GM12872 (cell line): ENCODE data around the gene IQCB1.

Experiments used
- TF ChIP-seq, protein P1 (sequence below): IDR thresholded peaks from 3 replicates; pipeline ENCODE4 v1.5.1; 2011; ENCODE audit warnings: low read depth, mild to moderate bottlenecking, low read length, moderate library complexity; ENCODE audit not compliant: insufficient read depth

IQCB1 gene, protein sequence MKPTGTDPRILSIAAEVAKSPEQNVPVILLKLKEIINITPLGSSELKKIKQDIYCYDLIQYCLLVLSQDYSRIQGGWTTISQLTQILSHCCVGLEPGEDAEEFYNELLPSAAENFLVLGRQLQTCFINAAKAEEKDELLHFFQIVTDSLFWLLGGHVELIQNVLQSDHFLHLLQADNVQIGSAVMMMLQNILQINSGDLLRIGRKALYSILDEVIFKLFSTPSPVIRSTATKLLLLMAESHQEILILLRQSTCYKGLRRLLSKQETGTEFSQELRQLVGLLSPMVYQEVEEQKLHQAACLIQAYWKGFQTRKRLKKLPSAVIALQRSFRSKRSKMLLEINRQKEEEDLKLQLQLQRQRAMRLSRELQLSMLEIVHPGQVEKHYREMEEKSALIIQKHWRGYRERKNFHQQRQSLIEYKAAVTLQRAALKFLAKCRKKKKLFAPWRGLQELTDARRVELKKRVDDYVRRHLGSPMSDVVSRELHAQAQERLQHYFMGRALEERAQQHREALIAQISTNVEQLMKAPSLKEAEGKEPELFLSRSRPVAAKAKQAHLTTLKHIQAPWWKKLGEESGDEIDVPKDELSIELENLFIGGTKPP

DNA sequence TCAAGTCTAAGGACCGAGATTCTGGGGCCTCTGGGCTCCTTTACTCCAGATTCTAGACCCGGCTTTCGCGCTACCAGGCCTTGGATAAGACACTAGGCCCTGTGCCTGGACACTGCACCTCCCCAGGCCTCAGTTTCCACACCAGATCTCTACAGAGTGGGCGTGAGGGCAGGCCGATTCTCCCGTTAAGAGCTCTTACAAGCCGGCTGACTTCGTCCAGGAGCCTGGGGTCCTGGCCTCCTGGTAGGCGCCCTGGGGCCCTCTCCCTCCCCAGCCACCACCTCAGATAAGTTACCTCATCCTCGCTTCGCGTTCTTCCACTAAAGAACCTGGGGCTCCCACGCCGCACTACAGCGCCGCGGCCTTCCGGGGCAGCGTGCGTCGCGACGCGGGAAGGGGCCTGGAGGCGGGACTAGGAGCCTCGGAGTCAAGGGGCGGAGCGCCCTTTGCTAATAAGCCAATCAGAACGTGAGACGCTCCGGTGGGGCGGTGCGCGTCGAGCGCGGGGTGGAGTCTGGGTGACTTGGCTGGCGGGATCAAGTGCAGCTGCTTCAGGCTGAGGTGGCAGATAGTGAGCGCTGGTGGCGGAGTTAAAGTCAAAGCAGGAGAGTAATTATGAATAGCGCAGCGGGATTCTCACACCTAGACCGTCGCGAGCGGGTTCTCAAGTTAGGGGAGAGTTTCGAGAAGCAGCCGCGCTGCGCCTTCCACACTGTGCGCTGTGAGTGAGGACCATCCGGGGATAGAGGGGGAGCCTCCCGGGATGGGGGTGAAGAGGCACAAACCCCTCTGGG lies at the start of gene IQCB1, which contains the start of gene EAF2:
IQCB1 (minus strand) TSS at position 390 of the 794 bp plus-strand sequence. CDS start 6,100 bp downstream, outside the sequence.
EAF2 (plus strand) TSS at position 539 of the 794 bp plus-strand sequence; CDS start at position 616, 77 bp downstream.
- TF ChIP-seq, protein P1, sequence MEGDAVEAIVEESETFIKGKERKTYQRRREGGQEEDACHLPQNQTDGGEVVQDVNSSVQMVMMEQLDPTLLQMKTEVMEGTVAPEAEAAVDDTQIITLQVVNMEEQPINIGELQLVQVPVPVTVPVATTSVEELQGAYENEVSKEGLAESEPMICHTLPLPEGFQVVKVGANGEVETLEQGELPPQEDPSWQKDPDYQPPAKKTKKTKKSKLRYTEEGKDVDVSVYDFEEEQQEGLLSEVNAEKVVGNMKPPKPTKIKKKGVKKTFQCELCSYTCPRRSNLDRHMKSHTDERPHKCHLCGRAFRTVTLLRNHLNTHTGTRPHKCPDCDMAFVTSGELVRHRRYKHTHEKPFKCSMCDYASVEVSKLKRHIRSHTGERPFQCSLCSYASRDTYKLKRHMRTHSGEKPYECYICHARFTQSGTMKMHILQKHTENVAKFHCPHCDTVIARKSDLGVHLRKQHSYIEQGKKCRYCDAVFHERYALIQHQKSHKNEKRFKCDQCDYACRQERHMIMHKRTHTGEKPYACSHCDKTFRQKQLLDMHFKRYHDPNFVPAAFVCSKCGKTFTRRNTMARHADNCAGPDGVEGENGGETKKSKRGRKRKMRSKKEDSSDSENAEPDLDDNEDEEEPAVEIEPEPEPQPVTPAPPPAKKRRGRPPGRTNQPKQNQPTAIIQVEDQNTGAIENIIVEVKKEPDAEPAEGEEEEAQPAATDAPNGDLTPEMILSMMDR = 0 out of 3 replicates have a peak, but pooled peaks have one; percentile 1

DNA sequence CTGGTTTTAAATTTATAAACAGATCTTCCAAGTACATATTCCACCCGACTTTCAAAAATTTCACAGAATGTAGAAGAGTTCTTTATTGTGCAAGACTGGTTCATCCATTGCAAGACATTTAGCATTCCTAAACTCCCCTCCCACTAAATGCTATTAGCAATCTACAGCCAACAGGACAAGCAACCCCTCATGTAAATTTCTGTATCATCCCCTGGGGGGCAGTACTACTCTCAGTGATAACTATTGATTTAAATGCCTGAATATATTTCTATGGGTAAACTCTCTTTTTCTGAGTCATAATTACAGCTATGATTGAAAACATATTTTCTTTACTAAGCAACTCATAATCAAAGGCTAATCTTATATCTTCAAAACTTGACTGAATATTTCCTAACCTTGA lies 48.6 kb upstream of the IQCB1 start:
- TF ChIP-seq, protein P1 = peak; percentile 41; the same call in 1 of the 3 replicates

DNA sequence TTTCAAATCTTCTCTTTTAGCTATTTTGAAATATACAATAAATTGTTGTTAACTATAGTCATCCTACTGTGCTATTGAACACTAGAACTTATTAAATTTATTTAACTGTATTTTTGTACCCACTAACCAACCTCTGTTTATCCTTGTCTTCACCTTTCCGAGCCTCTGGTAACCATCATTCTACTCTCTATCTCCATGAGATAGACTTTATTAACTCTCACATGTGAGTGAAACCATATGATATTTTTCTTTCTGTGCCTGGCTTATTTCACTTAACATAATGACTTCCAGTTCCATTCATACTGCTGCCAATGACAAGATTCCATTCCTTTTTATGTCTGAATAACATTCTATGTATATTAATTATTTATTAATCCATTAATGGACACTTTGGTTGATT lies 43.6 kb upstream of the IQCB1 start:
- TF ChIP-seq, protein P1 = no peak

DNA sequence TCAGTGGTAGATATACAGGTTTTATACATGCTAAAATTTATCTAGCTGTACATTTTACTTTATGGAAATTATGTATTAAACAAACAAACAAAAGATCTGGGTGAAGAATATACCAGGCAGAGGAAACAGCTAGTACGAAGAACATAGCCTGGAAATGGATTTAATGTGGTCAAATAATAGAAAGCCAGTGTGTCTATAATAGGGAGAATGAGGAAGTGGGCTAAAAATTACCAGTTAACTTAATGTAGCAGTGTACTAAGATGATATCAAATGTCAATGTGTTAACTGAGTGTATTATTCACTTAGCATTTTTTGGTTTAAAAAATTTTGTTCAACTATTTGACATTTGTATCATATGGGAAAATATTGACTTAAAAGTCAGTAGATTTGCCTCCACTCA lies 36.6 kb upstream of the IQCB1 start:
- TF ChIP-seq, protein P1 = no peak

DNA sequence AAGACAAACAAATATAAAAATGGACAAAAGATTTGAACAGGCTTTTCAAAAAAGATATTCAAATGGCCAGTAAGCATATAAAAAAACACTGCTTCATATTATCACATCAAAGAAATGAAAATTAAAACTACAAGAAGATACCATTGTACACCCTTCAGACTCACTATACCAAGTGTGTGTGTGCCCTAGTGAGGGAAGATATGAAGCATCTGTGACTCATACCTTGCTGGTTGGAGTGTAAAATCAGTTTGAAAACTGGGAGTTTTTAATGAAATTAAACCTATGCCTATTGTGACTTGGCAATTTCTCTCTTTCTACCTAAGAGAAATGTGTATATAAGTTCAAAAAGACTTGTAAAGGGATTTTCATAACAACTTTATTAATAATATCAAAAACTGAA lies 35.9 kb upstream of the IQCB1 start:
- TF ChIP-seq, protein P1 = no peak

DNA sequence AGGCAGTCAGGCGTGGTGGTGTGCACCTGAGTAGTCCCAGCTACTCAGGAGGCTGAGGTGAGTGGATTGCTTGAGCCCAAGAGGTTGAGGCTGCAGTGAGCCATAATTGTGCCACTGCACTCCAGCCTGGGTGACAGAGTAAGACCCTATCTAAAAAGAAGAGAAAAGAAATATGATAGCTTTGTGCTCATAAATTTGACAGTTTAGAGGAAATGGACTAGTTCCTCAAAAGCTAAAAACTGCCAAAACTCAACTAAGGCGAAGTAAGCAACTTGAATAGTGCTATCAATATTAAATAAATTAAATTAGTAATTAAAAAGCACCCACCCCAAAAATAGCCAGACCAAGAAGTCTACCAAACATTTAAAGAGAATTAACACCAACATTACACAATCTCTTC lies 34.9 kb upstream of the IQCB1 start:
- TF ChIP-seq, protein P1 = no peak

DNA sequence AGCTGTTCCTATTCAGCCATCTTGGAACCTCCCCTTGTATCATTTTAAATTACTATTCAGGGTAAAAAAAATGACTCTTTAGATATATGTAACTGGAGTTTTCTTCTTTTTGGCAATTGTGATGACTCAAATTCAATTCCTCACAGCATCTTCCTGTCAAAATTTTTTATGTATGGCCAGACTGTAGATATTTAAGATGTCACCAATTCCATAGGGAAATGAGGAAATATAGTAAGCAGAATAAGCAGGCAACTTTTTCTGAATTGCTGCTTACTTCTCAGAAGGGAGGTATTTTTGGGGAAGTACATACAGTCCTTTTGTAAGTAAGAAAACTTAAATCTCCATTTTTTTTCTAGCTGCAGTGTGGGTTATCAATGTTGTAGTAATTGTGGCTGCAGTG lies 28.9 kb upstream of the IQCB1 start:
- TF ChIP-seq, protein P1 = no peak
